Esophagus squamous epithelium (tissue), 5 donors: Measurements from ENCODE around the gene DUSP8. TPM values are rescaled to one million over a fixed set of nuclear protein-coding genes. Genes with fewer than 3 reads are reported as not detected.
"Not testable (repeated sequence)": the region's sequence is repeated elsewhere in the genome, so short reads cannot be mapped to it uniquely, and the experiment has no call there.

Experiments
- DNase-seq: peaks from one replicate; lab custom pipeline; 2025; lab: John Stamatoyannopoulos, UW
- H3K27ac ChIP-seq, 4 donors: fragments of 200-600 bp; sonication (generic); one replicate each; pipeline ENCODE4 v1.5.1; 2016 to 2019; ENCODE audit warnings: mild to moderate bottlenecking in 1 of 4
- H3K27me3 ChIP-seq, 4 donors: fragments of 200-600 bp; sonication (generic); 1 replicate in 3 of 4; 2 replicates in 1 of 4; pipeline versions ENCODE4 v1.5.1 to v1.6.0; 2017 to 2021; ENCODE audit warnings: antibody characterized with exemption in 1 of 4
- H3K36me3 ChIP-seq, 3 donors: fragments of 200-600 bp; sonication (generic); one replicate each; pipeline ENCODE4 v1.5.1; 2016 to 2019
- H3K4me1 ChIP-seq, 3 donors: fragments of 200-600 bp; sonication (generic); one replicate each; pipeline ENCODE4 v1.5.1; 2017 to 2019
- H3K4me3 ChIP-seq, 4 donors: fragments of 200-600 bp; sonication (generic); 1 replicate in 3 of 4; 2 replicates in 1 of 4; pipeline ENCODE4 v1.5.1; 2016 to 2019; ENCODE audit warnings: mild to moderate bottlenecking in 2 of 4, moderate library complexity in 1 of 4
- H3K9me3 ChIP-seq, 3 donors: fragments of 200-600 bp; sonication (generic); one replicate each; pipeline ENCODE4 v1.5.1; 2016 to 2019
- CTCF ChIP-seq, 6 experiments: fragments of 450-650 bp in 4 of 6; fragments of 200-600 bp in 2 of 6; sonication (generic) in 2 of 6; IDR thresholded peaks; one replicate each; pipeline ENCODE4 v1.5.1; 2016 to 2019; ENCODE audit warnings: antibody characterized with exemption in 6 of 6, mild to moderate bottlenecking in 4 of 6, moderate library complexity in 4 of 6
- POLR2A ChIP-seq, 4 donors: fragments of 450-650 bp; IDR thresholded peaks; one replicate each; pipeline ENCODE4 v1.6.1; 2017; ENCODE audit warnings: antibody characterized with exemption in 4 of 4, mild to moderate bottlenecking in 4 of 4, moderate library complexity in 3 of 4
- WGBS, 2 donors: methylation state at CpG; one replicate each; pipeline ENCODE4 v1.1.5; 2018; 5-methylcytosine and 5-hydroxymethylcytosine counted together
- intact Hi-C: fragments of 100-400 bp; cut with DNase I; formaldehyde crosslinking; loops from one replicate; pipeline ENCODE4 v1.15.0; 2022
- total RNA-seq, 4 donors: library from RNA; depleted of rRNA; stranded (reverse); fragments of >200 nt; gene quantifications; one replicate each; pipeline ENCODE4 v1.1.0, GENCODE V29; 2016
- donor health status: DM: yes; HTN: yes; CAD: no.

DUSP8 gene
- total RNA-seq, 4 donors from 2014 or later = 0.12 to 1.3 (median 0.64) TPM

- Histone ChIP-seq H3K27ac (peak overlapping the region in 1 of 4 donors; percentile 10), H3K9me3 (no peaks in the 10 kb centered on the region)
- DNase-seq = no peak
Measured at GRCh38 chr11:1513326-1514296, 58.5 kb downstream of the DUSP8 start.

GRCh38 chr11:1512531-1513258 lies 59.4 kb downstream of the DUSP8 start:
- H3K4me1 ChIP-seq = peaks cover 20 to 86% (median 41%) of the 10 kb centered on the region in 3 donors
- H3K27me3 ChIP-seq, H3K36me3 ChIP-seq, H3K4me3 ChIP-seq, H3K9me3 ChIP-seq, DNase-seq: not testable (repeated sequence)
- intact Hi-C loops = loop anchor here (10.0 kb wide), 1 partner anchor 308 kb away; no protein-coding TSS in a partner anchor
- H3K27ac ChIP-seq = peak overlapping the region in 1 of 4 donors; percentile 57
- WGBS, 2 donors = 76 to 79% methylated on average over 3 to 5 of the region's 9 CpGs

More at GRCh38 chr11:1513326-1514296, 58.5 kb downstream of the DUSP8 start:
- intact Hi-C loops = loop anchor here (10.0 kb wide), 1 partner anchor 309 kb away; no protein-coding TSS in a partner anchor
- Histone ChIP-seq H3K27me3 (no peaks in the 10 kb centered on the region), H3K4me3 (no peak overlapping the region), H3K4me1 (peaks cover 20 to 86% (median 38%) of the 10 kb centered on the region in 3 donors), H3K36me3 (peaks cover 0 to 8% (median 0%) of the 10 kb centered on the region in 3 donors)
- TF ChIP-seq CTCF (IDR thresholded peaks at IDR 0.05) = no peak
- TF ChIP-seq POLR2A (IDR thresholded peaks at IDR 0.05) = no peak
- 71 to 93% methylated on average over 20 to 21 of the region's 23 CpGs for WGBS, 2 donors

GRCh38 chr11:1511937-1512496 lies 60.1 kb downstream of the DUSP8 start:
- no peak for TF ChIP-seq CTCF (IDR thresholded peaks at IDR 0.05)
- no peak for TF ChIP-seq POLR2A (IDR thresholded peaks at IDR 0.05)
- intact Hi-C loops = loop anchor here (10.0 kb wide), 1 partner anchor 307 kb away; no protein-coding TSS in a partner anchor
- H3K4me3 ChIP-seq = no peak overlapping the region
- peak overlapping the region in 1 of 4 donors; percentile 57 for H3K27ac ChIP-seq
- peaks cover 20 to 86% (median 44%) of the 10 kb centered on the region in 3 donors for H3K4me1 ChIP-seq
- peaks cover 0 to 8% (median 0%) of the 10 kb centered on the region in 3 donors for H3K36me3 ChIP-seq
- 76 to 78% methylated on average over 10 to 11 of the region's 12 CpGs for WGBS, 2 donors
- DNase-seq = no peak
- no peaks in the 10 kb centered on the region for H3K27me3 ChIP-seq
- no peaks in the 10 kb centered on the region for H3K9me3 ChIP-seq

- Histone ChIP-seq H3K4me3 (no peak overlapping the region), H3K36me3 (peaks cover 0 to 8% (median 0%) of the 10 kb centered on the region in 3 donors), H3K27ac (no peak overlapping the region), H3K4me1 (peaks cover 18 to 84% (median 43%) of the 10 kb centered on the region in 3 donors), H3K9me3 (no peaks in the 10 kb centered on the region), H3K27me3 (no peaks in the 10 kb centered on the region)
- intact Hi-C loops = loop anchor here (10.0 kb wide), 1 partner anchor 306 kb away; no protein-coding TSS in a partner anchor
- 67 to 80% methylated on average over 8 to 11 of the region's 11 CpGs for WGBS, 2 donors
- DNase-seq = no peak
- TF ChIP-seq POLR2A (IDR thresholded peaks at IDR 0.05) (no peak), CTCF (IDR thresholded peaks at IDR 0.05) (no peak)
Measured at GRCh38 chr11:1510928-1511327, 61.1 kb downstream of the DUSP8 start.

- not testable (repeated sequence) for H3K4me3 ChIP-seq, DNase-seq, H3K27me3 ChIP-seq, H3K27ac ChIP-seq, H3K9me3 ChIP-seq, H3K36me3 ChIP-seq
- H3K4me1 ChIP-seq = peaks cover 12 to 84% (median 38%) of the 10 kb centered on the region in 3 donors
- WGBS, 2 donors = 86 to 92% methylated on average over 3 of the region's 18 CpGs
- intact Hi-C loops = loop anchor here (10.0 kb wide), 1 partner anchor 306 kb away; no protein-coding TSS in a partner anchor
Measured at GRCh38 chr11:1510351-1510750, 61.7 kb downstream of the DUSP8 start.
